Hepatocyte (in vitro differentiated cells): Measurements from ENCODE around the gene ZGPAT. TPM values are rescaled to one million over a fixed set of nuclear protein-coding genes. Genes with fewer than 3 reads are reported as not detected.
A peak's percentile ranks its signal among the peaks of the same experiment; 100 is the strongest.

ENCODE experiments used
- DNase-seq: peaks from one replicate; pipeline ENCODE4 v3.0.0-alpha.2; 2016; ENCODE audit warnings: low spot score
- H2AFZ ChIP-seq: fragments of 200-600 bp; sonication (generic); 2 replicates; pipeline ENCODE4 v1.6.0; 2016; ENCODE audit warnings: antibody characterized with exemption, mild to moderate bottlenecking
- H3K27ac ChIP-seq: fragments of 200-600 bp; sonication (generic); 2 replicates; pipeline ENCODE4 v1.5.1; 2016; ENCODE audit warnings: mild to moderate bottlenecking
- H3K27me3 ChIP-seq: fragments of 200-600 bp; sonication (generic); 2 replicates; pipeline ENCODE4 v1.6.1; 2016
- H3K36me3 ChIP-seq: fragments of 200-600 bp; sonication (generic); replicated peaks from 2 replicates; pipeline ENCODE4 v1.5.1; 2016; ENCODE audit warnings: low read depth; ENCODE audit not compliant: insufficient read depth
- H3K4me1 ChIP-seq: fragments of 200-600 bp; sonication (generic); 2 replicates; pipeline ENCODE4 v1.5.1; 2016; ENCODE audit warnings: mild to moderate bottlenecking, moderate library complexity; ENCODE audit not compliant: insufficient read depth
- H3K4me2 ChIP-seq: fragments of 200-600 bp; sonication (generic); 2 replicates; pipeline ENCODE4 v1.6.0; 2016
- H3K4me3 ChIP-seq: fragments of 200-600 bp; sonication (generic); 2 replicates; pipeline ENCODE4 v1.5.1; 2016; ENCODE audit warnings: mild to moderate bottlenecking
- H3K79me2 ChIP-seq: fragments of 200-600 bp; sonication (generic); 2 replicates; pipeline ENCODE4 v1.6.0; 2017; ENCODE audit warnings: mild to moderate bottlenecking
- H3K9me2 ChIP-seq: fragments of 200-600 bp; sonication (generic); replicated peaks from 2 replicates; pipeline ENCODE4 v1.6.0; 2017; ENCODE audit warnings: mild to moderate bottlenecking; ENCODE audit not compliant: insufficient read depth
- H3K9me3 ChIP-seq: fragments of 200-600 bp; sonication (generic); 2 replicates; pipeline ENCODE4 v1.5.1; 2016; ENCODE audit warnings: low read depth, mild to moderate bottlenecking
- H4K20me1 ChIP-seq: fragments of 200-600 bp; sonication (generic); 2 replicates; pipeline ENCODE4 v1.6.0; 2016; ENCODE audit warnings: mild to moderate bottlenecking; ENCODE audit not compliant: insufficient read depth, poor library complexity, severe bottlenecking
- EZH2 ChIP-seq: fragments of 200-600 bp; sonication (generic); IDR thresholded peaks from 2 replicates; pipeline ENCODE4 v1.6.1; 2016; ENCODE audit warnings: antibody characterized with exemption, mild to moderate bottlenecking, borderline replicate concordance
- EZH2phosphoT487 ChIP-seq: fragments of 200-600 bp; sonication (generic); IDR thresholded peaks from one replicate; pipeline ENCODE4 v1.6.1; 2018; ENCODE audit warnings: antibody characterized with exemption, mild to moderate bottlenecking, low read depth, moderate library complexity; ENCODE audit not compliant: unreplicated experiment, severe bottlenecking
- WGBS: methylation state at CpG from one replicate; pipeline ENCODE4 v1.1.6; 2016; ENCODE audit warnings: low lambda C conversion rate; ENCODE audit errors: missing lambda C conversion rate; 5-methylcytosine and 5-hydroxymethylcytosine counted together
- polyA plus RNA-seq: library from polyadenylated mRNA; unstranded; fragments of >200 nt; fragmentation: Nextera tagmentation; extraction: Ambion mirVana; gene quantifications from 2 replicates; pipeline ENCODE4 v1.2.1, GENCODE V29; 2016
- total RNA-seq: library from RNA; depleted of rRNA; stranded (reverse); fragments of >200 nt; gene quantifications from 2 replicates; pipeline ENCODE4 v1.2.3, GENCODE V29; 2014
- TF ChIP-seq, protein P1 (sequence below): fragments of 200-600 bp; sonication (generic); IDR thresholded peaks from 2 replicates; pipeline ENCODE4 v1.5.1; 2016; ENCODE audit warnings: antibody characterized with exemption, mild to moderate bottlenecking; ENCODE audit not compliant: poor library complexity

ZGPAT gene
- total and polyA plus RNA-seq, 2 experiments from 2014 or later: 18.6 to 41.7 TPM

DNA sequence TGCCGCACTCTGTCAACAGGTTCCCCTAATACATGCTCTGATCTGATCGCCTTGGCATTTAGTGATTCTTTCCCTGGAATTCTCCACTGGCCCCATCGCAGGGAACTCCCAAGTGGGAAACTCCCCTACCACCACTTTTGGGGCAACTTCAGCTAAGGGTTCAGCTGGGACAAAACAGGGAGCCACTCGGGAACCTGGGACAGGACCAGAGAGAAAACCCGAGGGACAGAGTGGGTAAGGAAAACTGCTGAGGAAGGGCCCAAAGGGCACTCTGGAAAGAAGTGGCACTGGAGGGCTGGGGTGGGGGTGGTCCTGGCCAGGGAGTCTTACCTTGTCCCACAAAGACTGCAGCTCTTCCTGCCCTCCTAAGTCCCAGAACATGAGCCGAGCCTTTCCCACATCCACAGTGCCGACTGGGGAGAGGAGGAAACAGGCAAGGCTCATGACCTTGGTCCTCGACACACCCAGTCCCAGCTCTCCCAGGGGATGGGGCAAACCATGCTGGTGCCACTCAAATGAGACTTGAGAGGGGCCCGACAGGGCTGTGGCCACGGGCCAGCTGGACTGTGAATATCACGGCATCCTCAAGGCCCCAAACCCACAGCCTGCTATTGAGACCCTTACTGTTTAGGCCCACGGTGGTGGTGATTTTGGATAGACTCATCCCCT, 1.7 kb upstream of the ZGPAT start:
- Histone ChIP-seq H3K4me3 (peak overlapping the region; percentile 72), H3K27me3 (no peaks in the 10 kb centered on the region), H3K9me2 (no peaks in the 10 kb centered on the region), H3K4me1 (peaks cover 13% of the 10 kb centered on the region), H4K20me1 (peaks cover 3% of the 10 kb centered on the region), H3K79me2 (peaks cover 51% of the 10 kb centered on the region), H3K36me3 (no peaks in the 10 kb centered on the region), H2AFZ (no peak overlapping the region), H3K9me3 (no peaks in the 10 kb centered on the region), H3K27ac (peak overlapping the region; percentile 91), H3K4me2 (peak overlapping the region; percentile 98)
- 92% methylated on average over 11 of the region's 12 CpGs for WGBS
- no peak for TF ChIP-seq EZH2
- DNase-seq: peak; percentile 4

DNA sequence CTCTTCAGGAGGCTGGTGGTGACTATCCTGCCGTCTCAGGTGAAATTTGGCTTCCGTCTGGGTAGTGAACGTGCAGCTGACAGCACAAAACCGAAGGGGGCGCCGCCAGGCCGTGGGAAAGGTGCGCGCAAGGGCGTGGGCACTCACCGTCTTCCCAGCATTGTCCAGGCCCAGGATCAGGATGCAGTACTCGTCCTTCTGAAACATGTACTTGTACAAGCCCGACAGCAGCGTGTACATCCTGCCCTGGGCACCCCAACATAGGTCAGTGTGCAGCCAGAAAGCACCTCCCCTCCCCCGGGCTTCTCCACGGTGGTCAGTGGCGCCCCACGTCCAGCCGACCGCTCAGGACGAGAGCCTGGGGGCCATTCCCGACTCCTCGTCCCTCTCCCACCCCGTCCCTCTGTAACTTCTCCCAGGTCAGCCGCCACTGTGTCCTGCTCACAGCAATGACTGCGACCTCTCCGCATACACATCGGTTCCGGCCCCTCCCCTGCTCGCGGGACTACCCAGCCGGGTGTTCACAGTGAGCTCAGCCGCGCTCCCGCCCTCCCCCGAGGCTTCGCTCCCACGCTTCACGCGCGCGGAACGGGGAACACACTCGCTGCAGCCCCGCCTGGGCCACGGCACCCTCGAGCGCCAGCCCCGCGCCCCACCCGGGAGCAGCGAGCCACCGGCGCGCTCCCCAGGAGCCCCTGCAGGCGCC, 834 bp upstream of the ZGPAT start:
- WGBS: 8% methylated on average over 48 of the region's 56 CpGs
- Histone ChIP-seq H3K27me3 (no peaks in the 10 kb centered on the region), H4K20me1 (peaks cover 3% of the 10 kb centered on the region), H3K9me2 (no peaks in the 10 kb centered on the region), H3K36me3 (no peaks in the 10 kb centered on the region), H3K79me2 (peaks cover 60% of the 10 kb centered on the region), H3K4me1 (peaks cover 13% of the 10 kb centered on the region), H3K4me3 (peak overlapping the region; percentile 72), H3K9me3 (no peaks in the 10 kb centered on the region), H3K4me2 (peak overlapping the region; percentile 98), H2AFZ (peak overlapping the region; percentile 77), H3K27ac (peak overlapping the region; percentile 91)
- TF ChIP-seq, protein P1, sequence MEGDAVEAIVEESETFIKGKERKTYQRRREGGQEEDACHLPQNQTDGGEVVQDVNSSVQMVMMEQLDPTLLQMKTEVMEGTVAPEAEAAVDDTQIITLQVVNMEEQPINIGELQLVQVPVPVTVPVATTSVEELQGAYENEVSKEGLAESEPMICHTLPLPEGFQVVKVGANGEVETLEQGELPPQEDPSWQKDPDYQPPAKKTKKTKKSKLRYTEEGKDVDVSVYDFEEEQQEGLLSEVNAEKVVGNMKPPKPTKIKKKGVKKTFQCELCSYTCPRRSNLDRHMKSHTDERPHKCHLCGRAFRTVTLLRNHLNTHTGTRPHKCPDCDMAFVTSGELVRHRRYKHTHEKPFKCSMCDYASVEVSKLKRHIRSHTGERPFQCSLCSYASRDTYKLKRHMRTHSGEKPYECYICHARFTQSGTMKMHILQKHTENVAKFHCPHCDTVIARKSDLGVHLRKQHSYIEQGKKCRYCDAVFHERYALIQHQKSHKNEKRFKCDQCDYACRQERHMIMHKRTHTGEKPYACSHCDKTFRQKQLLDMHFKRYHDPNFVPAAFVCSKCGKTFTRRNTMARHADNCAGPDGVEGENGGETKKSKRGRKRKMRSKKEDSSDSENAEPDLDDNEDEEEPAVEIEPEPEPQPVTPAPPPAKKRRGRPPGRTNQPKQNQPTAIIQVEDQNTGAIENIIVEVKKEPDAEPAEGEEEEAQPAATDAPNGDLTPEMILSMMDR: peak; percentile 47
- TF ChIP-seq EZH2phosphoT487: no peak
- peak; percentile 72 for DNase-seq

GRCh38 chr20:63708301-63709148, 686 bp downstream of the ZGPAT start:
- DNase-seq: peak; percentile 47
- Histone ChIP-seq H3K36me3 (no peaks in the 10 kb centered on the region), H3K9me2 (no peaks in the 10 kb centered on the region), H3K79me2 (peaks cover 75% of the 10 kb centered on the region), H3K9me3 (no peaks in the 10 kb centered on the region), H3K4me1 (peaks cover 13% of the 10 kb centered on the region), H3K4me2 (peak overlapping the region; percentile 94), H3K27ac (peak overlapping the region; percentile 91), H4K20me1 (peaks cover 3% of the 10 kb centered on the region), H3K4me3 (peak overlapping the region; percentile 72), H2AFZ (peak overlapping the region; percentile 13), H3K27me3 (no peaks in the 10 kb centered on the region)
- TF ChIP-seq EZH2 (no peak), EZH2phosphoT487 (no peak)
- TF ChIP-seq, protein P1: no peak
- 45% methylated on average over 43 of the region's 67 CpGs for WGBS
